NOMO-1 treated with DMSO at 0.1 percent for 48 hours (cell line): ENCODE data around the gene FER.
"Not testable (repeated sequence)": the region's sequence is repeated elsewhere in the genome, so short reads cannot be mapped to it uniquely, and the experiment has no call there.

Experiments used
- DNase-seq: peaks from one replicate; lab custom pipeline; 2025; ENCODE audit not compliant: unreplicated experiment; lab: John Stamatoyannopoulos, UW

Gene FER

GRCh38 chr5:109028608-109029299, 281.1 kb downstream of the FER start:
- DNase-seq = no peak

- no peak for DNase-seq
These were observed 282.1 kb downstream of the FER start for GRCh38 chr5:109029847-109030246.

GRCh38 chr5:109030360-109031143, 282.9 kb downstream of the FER start:
- DNase-seq = no peak

- no peak for DNase-seq
These were observed 286.6 kb downstream of the FER start for GRCh38 chr5:109034306-109034705.

DNA sequence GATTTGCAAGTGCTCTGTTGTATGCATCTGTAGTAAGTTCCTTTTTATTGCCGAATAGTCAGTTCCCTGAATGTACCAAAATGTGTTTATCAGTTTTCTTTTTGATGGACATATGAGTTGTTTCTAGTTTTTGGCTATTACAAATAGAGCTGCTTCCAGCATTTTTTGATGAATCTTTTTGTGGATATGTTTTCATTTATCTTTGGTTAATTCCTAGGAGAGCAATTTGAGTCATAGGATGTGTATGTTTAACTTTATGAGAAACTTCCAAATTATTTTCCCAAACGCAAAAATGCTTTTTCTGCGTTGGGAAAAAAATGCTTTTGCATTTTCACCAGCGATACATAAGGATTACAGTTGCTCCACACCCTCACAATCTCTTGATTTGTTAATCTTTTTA, 287.7 kb downstream of the FER start:
- DNase-seq = no peak

DNA sequence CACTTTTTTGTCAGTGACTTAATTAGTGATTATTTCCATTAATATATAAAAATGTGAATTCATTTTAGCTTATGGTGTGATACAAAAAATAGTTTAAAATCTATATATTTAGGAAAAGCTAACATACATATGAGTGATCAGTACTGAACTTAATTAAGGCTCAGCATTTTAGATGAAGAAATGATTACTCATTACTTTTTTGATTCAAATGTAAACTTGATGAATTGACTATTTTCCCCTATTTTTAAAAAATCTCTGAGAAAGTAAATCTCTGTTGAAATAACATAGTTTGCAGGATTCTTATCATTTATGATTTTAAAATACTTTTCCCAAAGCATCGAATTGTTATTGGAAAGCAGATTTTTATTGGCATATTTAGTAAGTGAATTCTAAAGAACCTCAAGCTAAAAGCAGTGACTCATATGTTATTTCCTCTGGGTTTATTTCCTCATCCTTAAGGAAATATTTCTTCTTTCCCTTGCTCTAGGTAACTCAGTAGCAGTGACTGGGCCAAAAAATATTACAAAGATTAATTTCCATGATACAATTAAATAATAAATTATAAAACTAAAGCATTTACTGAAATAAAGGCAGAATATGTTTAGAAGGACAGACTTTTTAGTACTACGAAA, 290.6 kb downstream of the FER start:
- DNase-seq = no peak

- peak; percentile 65 for DNase-seq
These were observed 293.6 kb downstream of the FER start for GRCh38 chr5:109041317-109041716.

GRCh38 chr5:109045710-109046109, 298.0 kb downstream of the FER start:
- DNase-seq = no peak

DNA sequence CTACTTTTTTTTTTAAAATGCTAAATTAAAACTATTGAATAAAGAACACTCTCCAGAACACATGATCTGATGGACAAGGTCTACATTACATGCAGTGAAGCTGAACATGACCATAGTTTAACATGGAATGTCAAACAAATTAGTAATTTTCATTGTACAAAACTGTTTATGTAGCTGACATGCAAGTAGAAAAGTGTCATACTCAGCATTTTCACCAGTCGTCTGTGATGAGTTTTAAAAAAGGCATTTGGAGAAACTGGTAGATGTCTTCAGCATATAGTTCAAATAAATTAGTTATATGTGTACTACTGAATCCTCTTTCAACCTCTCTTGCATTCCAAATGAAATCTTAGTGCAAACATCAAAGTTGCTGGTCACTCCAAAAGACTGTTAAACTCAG, 301.9 kb downstream of the FER start:
- DNase-seq = no peak

DNA sequence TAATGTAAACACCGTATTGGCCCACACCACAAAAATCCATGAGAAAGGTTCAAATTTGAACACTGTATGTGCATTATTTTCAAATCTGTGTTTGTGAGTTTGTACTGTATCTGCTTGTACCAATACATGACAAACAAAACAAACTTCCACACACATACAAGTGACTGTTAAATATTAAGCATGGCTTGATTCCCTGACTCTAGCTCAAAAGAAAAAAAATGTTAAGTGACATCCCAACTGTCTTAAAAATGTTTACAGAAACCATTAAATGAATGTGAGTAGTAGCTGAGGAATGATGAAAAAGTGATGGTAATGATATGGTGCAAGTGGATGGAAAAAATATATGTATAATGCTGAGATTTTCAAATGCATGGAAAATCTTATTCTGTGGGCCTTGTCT, 302.6 kb downstream of the FER start:
- not testable (repeated sequence) for DNase-seq

DNA sequence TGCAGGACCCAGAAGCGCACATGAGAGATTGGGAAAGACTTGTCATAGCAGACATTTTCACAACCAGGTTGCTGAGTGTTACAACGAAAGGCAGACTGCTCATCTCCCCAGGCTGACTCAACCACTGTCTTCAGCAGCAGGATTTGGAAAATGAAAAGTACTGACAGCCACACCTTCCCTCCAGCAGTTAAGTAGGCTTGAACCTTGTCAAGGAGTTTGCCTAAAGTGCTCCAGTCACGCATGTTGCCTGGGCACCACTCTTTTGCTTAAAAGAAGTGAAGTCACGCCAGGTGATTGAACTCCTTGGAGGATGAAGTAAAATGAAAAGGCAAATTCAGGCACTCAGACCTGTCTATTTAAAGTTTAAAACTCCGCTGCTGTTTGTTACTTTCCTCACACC, 304.5 kb downstream of the FER start:
- not testable (repeated sequence) for DNase-seq

DNA sequence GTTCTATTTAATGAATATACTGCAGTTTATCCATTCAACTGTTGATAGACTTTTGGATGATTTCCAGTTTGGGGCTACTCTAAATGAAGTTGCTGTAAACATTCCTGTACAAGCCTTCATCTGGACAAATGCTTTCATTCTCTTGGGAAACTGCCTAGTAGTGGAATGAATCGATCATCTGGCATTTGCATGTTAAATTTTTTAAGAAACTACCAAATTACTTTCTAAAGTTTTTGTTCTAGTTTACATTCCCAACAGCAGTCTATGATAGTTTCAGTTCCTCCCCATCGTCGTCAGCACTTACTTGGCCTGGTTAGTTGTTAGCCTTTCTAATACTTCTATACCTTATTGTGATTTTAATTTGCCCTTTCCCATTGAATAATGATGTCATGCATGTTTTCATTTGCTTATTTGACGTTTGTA, 306.3 kb downstream of the FER start:
- DNase-seq = peak; percentile 24

- DNase-seq = no peak
These were observed 312.8 kb downstream of the FER start for GRCh38 chr5:109060378-109061025.

DNA sequence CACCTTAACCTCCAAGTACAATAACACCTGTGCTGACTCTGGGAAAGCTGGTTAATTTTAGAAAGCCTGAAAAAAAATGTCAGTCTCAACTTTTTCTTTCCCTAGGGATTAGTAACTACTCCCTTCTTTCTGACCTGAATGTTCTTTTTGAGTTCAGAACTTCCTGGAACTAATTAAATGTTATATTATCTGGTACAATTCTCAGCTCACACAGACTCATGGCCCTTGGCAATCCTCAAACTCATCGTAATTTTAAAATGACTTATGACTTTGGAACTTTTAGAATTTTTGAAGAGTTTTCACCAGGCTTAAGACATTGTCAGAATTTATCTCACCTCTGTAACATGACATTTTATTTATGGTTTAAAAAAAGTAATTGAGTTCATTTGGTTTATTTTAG, 315.0 kb downstream of the FER start:
- no peak for DNase-seq

DNA sequence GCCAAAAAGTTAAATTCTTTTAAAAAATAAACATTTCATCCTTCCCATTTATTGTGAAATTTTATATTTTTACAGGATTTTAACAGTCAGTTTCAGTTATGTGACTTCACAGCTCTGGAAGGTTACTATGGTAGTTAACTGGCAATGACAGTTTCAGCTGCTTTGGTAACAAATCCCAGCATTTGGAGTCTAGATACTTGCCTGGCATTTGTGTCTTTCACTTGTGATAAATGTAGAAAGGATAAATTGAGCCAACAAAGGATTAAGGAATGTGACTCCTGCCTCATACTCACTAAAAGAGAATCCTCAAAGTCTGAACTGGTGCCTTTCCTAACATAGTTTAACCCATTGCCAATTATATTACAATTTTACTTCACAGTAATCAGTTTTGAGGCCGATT, 315.5 kb downstream of the FER start:
- DNase-seq = no peak

DNA sequence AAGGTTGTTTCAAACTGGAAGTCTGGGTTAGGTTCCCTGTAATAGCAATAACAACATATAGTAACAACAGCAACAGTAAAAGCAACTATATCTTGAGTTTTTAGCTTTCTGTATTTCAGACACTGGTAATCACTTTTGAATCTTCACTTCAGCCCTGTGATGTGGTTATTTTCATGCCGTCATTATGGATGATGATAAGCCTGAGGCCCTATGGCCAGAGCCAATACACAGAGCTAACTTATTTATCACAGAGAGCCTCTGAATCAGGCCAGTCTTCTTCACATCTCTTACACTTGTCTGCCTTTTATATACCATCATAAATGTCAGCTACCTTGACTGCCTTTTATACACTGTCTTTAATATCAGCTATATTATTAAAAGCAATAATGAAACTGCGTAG, 329.0 kb downstream of the FER start:
- DNase-seq = no peak

GRCh38 chr5:109078448-109078847, 330.8 kb downstream of the FER start:
- DNase-seq = no peak

- no peak for DNase-seq
These were observed 332.8 kb downstream of the FER start for GRCh38 chr5:109080481-109080880.

GRCh38 chr5:109080896-109081295, 333.2 kb downstream of the FER start:
- DNase-seq = peak; percentile 76

DNA sequence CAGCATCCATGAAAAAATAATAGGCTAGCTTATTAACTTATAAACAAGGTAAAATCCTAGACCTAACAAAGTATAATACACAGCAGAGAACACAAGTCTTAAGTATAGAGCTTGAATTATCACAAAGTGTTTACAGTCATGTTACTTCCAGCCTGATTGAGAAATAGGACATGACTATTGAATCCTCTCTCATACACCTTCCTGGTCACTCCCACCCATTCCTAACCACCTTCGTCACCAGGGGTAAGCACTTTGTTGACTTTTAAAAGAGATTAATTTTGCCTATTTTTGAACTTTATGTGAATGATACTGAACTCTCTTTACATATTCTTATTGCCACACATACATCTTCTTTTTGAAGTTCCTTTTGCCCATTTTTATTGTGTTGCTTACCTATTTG, 336.2 kb downstream of the FER start:
- DNase-seq = no peak

- DNase-seq = no peak
These were observed 341.5 kb downstream of the FER start for GRCh38 chr5:109089191-109089590.

DNA sequence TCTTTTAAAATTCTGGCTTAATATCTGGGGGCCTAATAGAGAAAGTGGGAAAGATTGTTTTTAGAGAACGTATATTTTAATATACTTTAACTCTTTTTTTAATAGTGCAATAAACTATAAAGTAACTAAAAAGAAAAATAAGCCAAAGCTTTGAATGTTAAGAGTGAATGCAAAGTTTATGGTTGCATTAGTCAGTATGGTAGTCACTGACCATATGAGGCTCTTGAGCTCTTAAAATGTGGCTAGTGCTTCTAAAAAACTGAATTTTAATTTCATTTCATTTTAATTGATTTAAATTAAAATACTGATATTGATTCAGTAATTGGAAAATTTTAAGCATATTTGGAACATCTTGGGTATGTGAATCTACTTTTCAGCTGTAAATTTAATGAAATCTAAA, 351.4 kb downstream of the FER start:
- no peak for DNase-seq
